DMS 273 (cell line): ENCODE measurements around the gene VWCE.

ENCODE experiments used
- DNase-seq: peaks from one replicate; lab custom pipeline; 2025; ENCODE audit not compliant: unreplicated experiment; lab: John Stamatoyannopoulos, UW

The VWCE gene

DNA sequence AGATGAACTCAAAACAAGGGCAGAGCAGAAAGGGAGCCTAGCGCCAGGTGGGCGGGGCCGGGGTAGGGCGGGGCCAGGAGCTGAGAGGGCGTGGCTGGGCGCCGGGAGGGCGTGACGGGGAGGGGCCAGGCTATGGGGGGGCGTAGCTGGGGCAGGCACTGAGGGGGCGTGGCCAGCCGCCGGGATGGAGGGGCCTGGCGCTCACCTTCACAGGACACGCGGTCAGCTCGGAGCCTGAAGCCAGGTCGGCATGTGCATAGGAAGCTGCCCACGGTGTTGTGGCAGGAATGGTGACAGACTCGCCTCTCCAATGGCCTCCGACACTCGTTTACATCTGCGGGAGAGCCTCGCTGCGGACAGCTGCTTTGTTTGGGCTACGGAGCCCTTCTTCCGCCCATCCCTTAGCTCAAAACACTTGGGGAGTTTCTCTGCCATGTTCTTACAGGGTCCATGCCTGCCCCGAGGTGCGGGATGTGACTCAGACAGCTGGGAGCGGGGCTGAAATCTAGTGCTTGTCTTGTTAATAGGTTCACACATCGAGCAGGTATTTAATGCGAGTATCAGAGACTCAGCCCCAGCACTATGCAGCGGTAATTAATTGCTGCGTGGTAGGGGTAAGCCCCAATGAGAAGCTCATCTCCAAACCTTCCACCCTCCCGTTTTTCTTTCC is 13.4 kb downstream of the VWCE start:
- DNase-seq: no peak

DNA sequence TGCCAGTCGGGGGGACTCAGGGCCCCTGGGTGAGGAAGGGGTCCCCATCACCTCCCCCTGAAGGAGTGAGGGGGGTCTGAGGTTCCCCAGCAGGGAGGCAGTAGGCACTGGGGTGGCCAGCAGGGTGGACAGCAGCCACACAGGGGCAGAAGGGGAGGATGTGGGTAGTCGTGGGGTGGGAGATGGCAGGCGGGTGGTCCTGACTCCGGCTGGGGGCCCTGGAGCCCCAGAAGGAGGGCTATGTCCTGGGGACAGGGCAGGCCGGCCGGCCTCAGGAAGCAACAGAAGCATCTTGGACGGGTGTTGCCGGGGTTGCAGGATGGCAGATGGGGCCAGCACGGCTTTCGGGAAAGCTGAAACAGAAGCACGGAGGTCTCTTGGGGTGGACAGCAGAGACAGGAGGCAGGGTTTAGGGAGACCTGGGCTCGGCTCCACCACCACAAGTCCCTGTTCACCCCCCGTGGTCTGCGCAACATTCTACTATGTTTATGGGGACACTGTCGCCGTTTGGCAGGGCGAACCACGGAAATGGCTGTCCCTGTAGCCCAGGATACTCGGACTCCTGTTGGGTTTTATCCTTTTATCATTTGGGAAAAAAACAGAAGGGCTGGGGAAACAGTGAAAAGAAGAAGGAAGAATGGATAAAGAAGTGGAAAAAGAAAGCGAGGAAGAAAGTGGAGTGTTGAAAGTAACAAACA is 14.1 kb downstream of the VWCE start:
- no peak for DNase-seq

GRCh38 chr11:61279934-61280659 is 15.0 kb downstream of the VWCE start:
- peak; percentile 68 for DNase-seq

DNA sequence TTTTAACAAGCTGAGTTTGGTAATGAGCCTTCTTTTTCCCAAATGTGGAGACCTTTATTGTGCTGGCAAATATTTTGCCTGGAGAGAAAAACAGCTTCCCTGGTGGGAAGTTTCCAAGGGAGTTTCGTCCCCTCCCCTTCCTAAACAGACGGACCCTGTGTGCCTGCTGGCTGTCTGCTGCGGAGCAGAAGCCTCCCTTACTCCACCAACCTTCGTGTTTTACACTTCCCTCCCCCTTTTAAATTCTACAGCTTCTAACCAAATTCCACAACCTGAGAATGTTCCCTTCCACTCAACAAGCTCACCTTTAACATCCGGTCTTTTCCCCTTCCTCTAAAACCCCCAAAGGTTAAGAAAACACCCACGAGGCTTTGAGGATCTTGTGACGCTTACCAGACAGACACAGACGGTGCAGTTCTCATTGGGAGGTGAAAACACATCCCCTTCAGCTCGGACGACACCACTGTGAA is 17.1 kb downstream of the VWCE start:
- DNase-seq: no peak

- no peak for DNase-seq
These were observed 17.7 kb downstream of the VWCE start for GRCh38 chr11:61277186-61278000.

DNA sequence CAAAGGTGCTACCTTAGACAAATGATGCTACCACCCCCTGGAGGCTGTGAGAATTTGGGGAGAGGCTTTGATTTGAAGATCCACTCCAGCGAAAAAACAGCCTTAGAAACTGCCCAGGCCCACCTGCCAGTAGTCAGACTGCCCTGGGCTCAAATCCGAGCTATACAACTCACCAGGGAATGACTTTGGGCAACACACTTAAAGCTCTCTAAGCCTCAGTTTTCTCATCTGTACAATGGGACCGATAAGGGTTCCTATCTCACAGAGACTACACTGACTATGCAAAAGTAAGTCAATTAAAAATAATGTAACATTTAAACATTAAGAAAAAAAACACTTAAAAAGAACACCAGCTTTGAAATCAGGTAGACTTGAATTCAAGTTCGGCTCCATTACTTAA is 19.9 kb downstream of the VWCE start:
- DNase-seq: no peak

- DNase-seq: no peak
These were observed 21.0 kb downstream of the VWCE start for GRCh38 chr11:61274084-61274483.

DNA sequence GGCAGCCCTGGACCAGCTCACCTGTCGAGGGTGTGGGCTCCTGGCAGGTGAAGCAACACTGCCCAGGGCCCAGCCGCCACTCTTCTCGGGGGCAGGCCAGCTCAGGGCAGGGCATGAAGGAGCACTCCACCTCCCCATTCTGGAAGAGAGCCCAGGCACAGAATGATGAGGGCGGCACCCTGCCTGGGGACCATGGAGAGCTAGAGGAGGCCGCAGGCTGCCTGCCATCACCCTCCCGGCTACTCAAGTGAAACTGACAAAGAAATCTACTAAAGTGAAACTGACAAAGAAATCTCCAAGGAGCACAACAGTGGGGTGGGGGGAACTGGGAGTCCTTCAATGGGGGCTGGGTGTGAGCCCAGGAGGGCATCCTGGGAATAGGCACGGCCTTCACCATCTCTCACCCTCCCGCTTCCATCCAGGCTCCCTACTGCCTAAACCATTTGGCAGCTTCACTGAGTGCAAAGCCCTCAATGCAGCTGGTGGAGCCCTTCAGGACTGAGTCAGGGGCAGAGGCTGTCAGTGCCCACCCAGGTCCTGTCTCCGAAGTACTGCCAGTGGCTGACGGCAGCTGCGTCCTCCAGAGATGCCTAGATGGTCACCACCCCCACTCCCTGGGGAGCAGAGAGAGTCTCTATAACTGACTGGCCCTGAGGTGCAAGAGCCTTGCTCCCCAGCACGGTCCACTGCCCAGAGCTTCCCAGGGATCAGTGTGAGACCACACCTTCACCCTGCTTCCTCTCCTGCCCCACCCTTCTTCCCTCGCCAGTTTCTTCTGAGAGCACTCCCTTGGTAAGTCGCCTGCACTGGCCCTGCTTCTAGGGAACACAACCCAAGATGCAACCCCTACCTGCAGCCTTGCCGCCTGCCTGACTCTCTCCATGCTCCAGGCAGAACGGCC is 21.7 kb downstream of the VWCE start:
- no peak for DNase-seq

DNA sequence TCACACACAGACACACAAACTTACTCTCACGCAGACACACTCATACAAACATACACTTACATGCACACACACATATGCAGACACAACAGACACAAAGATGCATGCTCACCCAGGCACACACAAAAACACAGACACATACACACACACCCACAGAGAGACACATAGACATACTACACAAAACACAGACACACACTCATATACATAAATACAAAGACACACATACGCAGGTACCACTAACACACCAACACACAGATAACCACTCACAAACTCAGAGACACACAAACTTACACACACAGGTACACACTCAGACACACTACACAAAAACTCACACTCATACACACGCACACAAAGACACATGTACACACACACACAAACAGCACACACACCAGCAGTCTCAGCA is 22.4 kb downstream of the VWCE start:
- DNase-seq: no peak

GRCh38 chr11:61270354-61271076 is 24.6 kb downstream of the VWCE start:
- DNase-seq: no peak

GRCh38 chr11:61268588-61269250 is 26.4 kb downstream of the VWCE start:
- DNase-seq: no peak

DNA sequence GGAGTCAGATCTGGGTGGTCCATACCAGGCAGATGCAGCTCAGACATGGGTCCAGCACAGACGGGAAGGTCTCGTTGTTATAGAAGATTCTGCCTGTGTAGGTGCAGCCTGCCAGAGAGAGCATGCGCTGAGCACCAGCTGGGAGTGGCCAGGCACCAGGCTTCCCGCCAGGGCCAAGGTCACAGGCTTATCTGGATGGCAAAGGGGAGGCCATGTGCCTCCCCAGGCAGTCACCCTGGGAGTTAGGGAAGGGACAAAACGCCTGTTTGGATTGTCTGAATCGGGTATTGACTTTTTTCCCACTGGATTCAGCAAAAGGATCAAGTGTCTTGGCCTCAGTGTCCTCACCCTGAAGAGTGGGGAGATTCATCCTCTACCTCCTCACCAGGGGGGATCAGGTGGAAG is 27.7 kb downstream of the VWCE start:
- no peak for DNase-seq

DNA sequence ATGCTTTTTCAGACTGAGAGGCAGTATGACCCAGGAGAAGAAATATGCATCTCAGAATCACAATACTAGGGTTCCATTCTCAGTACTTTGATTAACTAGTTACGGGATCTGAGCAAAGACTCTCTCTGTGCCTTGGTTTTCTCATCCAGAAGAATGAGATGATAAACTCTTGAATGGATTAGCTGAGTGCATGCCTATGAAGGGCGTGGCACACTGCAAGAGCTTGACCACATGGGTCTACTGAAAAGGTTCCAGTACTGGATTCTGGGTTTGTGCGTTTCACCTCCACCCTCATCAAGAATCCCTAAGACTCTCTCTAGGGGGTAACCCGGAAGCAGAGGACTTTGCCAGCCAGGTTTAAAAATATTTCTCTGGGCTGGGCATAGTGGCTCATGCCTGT is 28.5 kb downstream of the VWCE start:
- DNase-seq: no peak

GRCh38 chr11:61265357-61265756 is 29.8 kb downstream of the VWCE start:
- no peak for DNase-seq

GRCh38 chr11:61264795-61265194 is 30.3 kb downstream of the VWCE start:
- DNase-seq: no peak

DNA sequence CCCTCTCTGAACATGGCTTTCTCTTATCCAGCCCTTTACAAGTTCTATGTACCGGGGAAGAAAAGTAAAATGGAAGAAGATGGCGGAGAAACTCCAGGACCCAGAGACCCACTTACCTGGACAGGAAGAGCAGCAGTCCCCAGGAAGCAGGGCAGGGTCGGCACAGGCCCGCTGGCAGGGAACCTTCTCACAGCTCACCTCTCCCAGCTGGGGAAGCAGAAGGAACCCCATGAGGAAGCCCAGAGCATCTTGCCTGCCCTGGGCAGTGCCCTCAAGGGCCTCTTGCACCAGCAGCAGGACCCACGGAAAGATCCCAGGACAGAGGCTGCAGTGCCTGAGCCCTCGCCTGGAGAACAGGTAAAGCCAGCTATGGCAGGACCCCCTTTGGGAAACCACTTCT is 30.7 kb downstream of the VWCE start:
- no peak for DNase-seq

GRCh38 chr11:61259363-61259762 is 35.8 kb downstream of the VWCE start:
- no peak for DNase-seq

GRCh38 chr11:61258546-61258945 is 36.6 kb downstream of the VWCE start:
- no peak for DNase-seq
